ENCODE results near the gene RNF40.
A peak's percentile ranks its signal among the peaks of the same experiment; 100 is the strongest.

Gene RNF40

GRCh38 chr16:30761928-30762902 is at the start of gene RNF40, which contains the start of gene CFAP119:
RNF40 (plus strand) TSS chr16:30762322; CDS start chr16:30762546, 224 bp downstream.
CFAP119 (minus strand) TSS chr16:30762062; CDS start chr16:30761748, 314 bp downstream.
- DNase-seq (ENCODE audit: low read depth, low spot score), result peak; percentile 90
- no peaks in the 10 kb centered on the region for H3K27me3 ChIP-seq (ENCODE audit: control insufficient read depth, insufficient read depth, low read length)
- peaks cover 30% of the 10 kb centered on the region for H3K36me3 ChIP-seq (ENCODE audit: control insufficient read depth, insufficient read depth, low read length)
- peaks cover 2% of the 10 kb centered on the region; the same call in 1 of the 2 replicates for H3K4me1 ChIP-seq (ENCODE audit: control insufficient read depth, insufficient read depth, low read length)
- peak within 1 kb of the TSS; percentile 98 for H3K4me3 ChIP-seq (ENCODE audit: low read length)
- H3K27ac ChIP-seq (ENCODE audit: low read length), result no peak within 1 kb of the TSS
- H3K9me3 ChIP-seq (ENCODE audit: control insufficient read depth, insufficient read depth, low read length), result no peaks in the 10 kb centered on the region
- WGBS (ENCODE audit: insufficient coverage, insufficient read length), result no CpG with 5 or more reads among the region's 60 CpGs

GRCh38 chr16:30715750-30716445 is 46.2 kb upstream of the RNF40 start:
- Histone ChIP-seq H3K9me3 (ENCODE audit: control insufficient read depth, insufficient read depth, low read length) (no peaks in the 10 kb centered on the region), H3K27ac (ENCODE audit: low read length) (no peak overlapping the region), H3K36me3 (ENCODE audit: control insufficient read depth, insufficient read depth, low read length) (peaks cover 54% of the 10 kb centered on the region), H3K4me3 (ENCODE audit: low read length) (no peak overlapping the region), H3K27me3 (ENCODE audit: control insufficient read depth, insufficient read depth, low read length) (no peaks in the 10 kb centered on the region), H3K4me1 (ENCODE audit: control insufficient read depth, insufficient read depth, low read length) (no peaks in the 10 kb centered on the region)
- no peak for DNase-seq (ENCODE audit: low read depth, low spot score)
- no CpG with 5 or more reads among the region's 17 CpGs for WGBS (ENCODE audit: insufficient coverage, insufficient read length)

- H3K4me3 ChIP-seq (ENCODE audit: low read length), result no peak overlapping the region
Measured at GRCh38 chr16:30720086-30720485, 42.0 kb upstream of the RNF40 start.

GRCh38 chr16:30720694-30721093 is 41.4 kb upstream of the RNF40 start:
- no CpG with 5 or more reads among the region's 9 CpGs for WGBS (ENCODE audit: insufficient coverage, insufficient read length)
- H3K27me3 ChIP-seq (ENCODE audit: control insufficient read depth, insufficient read depth, low read length), result no peaks in the 10 kb centered on the region
- DNase-seq (ENCODE audit: low read depth, low spot score), result no peak
- no peaks in the 10 kb centered on the region for H3K9me3 ChIP-seq (ENCODE audit: control insufficient read depth, insufficient read depth, low read length)
- H3K36me3 ChIP-seq (ENCODE audit: control insufficient read depth, insufficient read depth, low read length), result peaks cover 63% of the 10 kb centered on the region
- H3K4me1 ChIP-seq (ENCODE audit: control insufficient read depth, insufficient read depth, low read length), result no peaks in the 10 kb centered on the region; the same call in 1 of the 2 replicates
- H3K27ac ChIP-seq (ENCODE audit: low read length), result no peak overlapping the region
- no peak overlapping the region for H3K4me3 ChIP-seq (ENCODE audit: low read length)

More at GRCh38 chr16:30720086-30720485, 42.0 kb upstream of the RNF40 start:
- H3K27ac ChIP-seq (ENCODE audit: low read length), result no peak overlapping the region
- H3K9me3 ChIP-seq (ENCODE audit: control insufficient read depth, insufficient read depth, low read length), result no peaks in the 10 kb centered on the region
- H3K36me3 ChIP-seq (ENCODE audit: control insufficient read depth, insufficient read depth, low read length), result peaks cover 60% of the 10 kb centered on the region
- no peak for DNase-seq (ENCODE audit: low read depth, low spot score)
- no peaks in the 10 kb centered on the region; the same call in 1 of the 2 replicates for H3K4me1 ChIP-seq (ENCODE audit: control insufficient read depth, insufficient read depth, low read length)
- H3K27me3 ChIP-seq (ENCODE audit: control insufficient read depth, insufficient read depth, low read length), result no peaks in the 10 kb centered on the region
- WGBS (ENCODE audit: insufficient coverage, insufficient read length), result no CpG with 5 or more reads among the region's 11 CpGs

GRCh38 chr16:30721167-30721566 is 41.0 kb upstream of the RNF40 start:
- Histone ChIP-seq H3K36me3 (ENCODE audit: control insufficient read depth, insufficient read depth, low read length) (peaks cover 58% of the 10 kb centered on the region), H3K4me1 (ENCODE audit: control insufficient read depth, insufficient read depth, low read length) (no peaks in the 10 kb centered on the region; the same call in 1 of the 2 replicates), H3K27ac (ENCODE audit: low read length) (no peak overlapping the region), H3K27me3 (ENCODE audit: control insufficient read depth, insufficient read depth, low read length) (no peaks in the 10 kb centered on the region), H3K9me3 (ENCODE audit: control insufficient read depth, insufficient read depth, low read length) (no peaks in the 10 kb centered on the region), H3K4me3 (ENCODE audit: low read length) (no peak overlapping the region)
- no peak for DNase-seq (ENCODE audit: low read depth, low spot score)
- whole genome bisulfite sequencing (ENCODE audit: insufficient coverage, insufficient read length), result no CpG with 5 or more reads among the region's 8 CpGs

- Histone ChIP-seq H3K4me3 (ENCODE audit: low read length) (no peak overlapping the region), H3K4me1 (ENCODE audit: control insufficient read depth, insufficient read depth, low read length) (no peaks in the 10 kb centered on the region; the same call in 1 of the 2 replicates), H3K27me3 (ENCODE audit: control insufficient read depth, insufficient read depth, low read length) (no peaks in the 10 kb centered on the region), H3K36me3 (ENCODE audit: control insufficient read depth, insufficient read depth, low read length) (peaks cover 55% of the 10 kb centered on the region), H3K27ac (ENCODE audit: low read length) (no peak overlapping the region), H3K9me3 (ENCODE audit: control insufficient read depth, insufficient read depth, low read length) (no peaks in the 10 kb centered on the region)
- DNase-seq (ENCODE audit: low read depth, low spot score), result no peak
- WGBS (ENCODE audit: insufficient coverage, insufficient read length), result no CpG with 5 or more reads among the region's 1 CpG
Measured at GRCh38 chr16:30721606-30722005, 40.5 kb upstream of the RNF40 start.

- H3K9me3 ChIP-seq (ENCODE audit: control insufficient read depth, insufficient read depth, low read length), result no peaks in the 10 kb centered on the region
- DNase-seq (ENCODE audit: low read depth, low spot score), result no peak
- WGBS (ENCODE audit: insufficient coverage, insufficient read length), result no CpG with 5 or more reads among the region's 6 CpGs
- no peaks in the 10 kb centered on the region; the same call in 1 of the 2 replicates for H3K4me1 ChIP-seq (ENCODE audit: control insufficient read depth, insufficient read depth, low read length)
- H3K4me3 ChIP-seq (ENCODE audit: low read length), result no peak overlapping the region
- no peaks in the 10 kb centered on the region for H3K27me3 ChIP-seq (ENCODE audit: control insufficient read depth, insufficient read depth, low read length)
- peaks cover 53% of the 10 kb centered on the region for H3K36me3 ChIP-seq (ENCODE audit: control insufficient read depth, insufficient read depth, low read length)
- no peak overlapping the region for H3K27ac ChIP-seq (ENCODE audit: low read length)
Measured at GRCh38 chr16:30722443-30722842, 39.7 kb upstream of the RNF40 start.

GRCh38 chr16:30722916-30723315 is 39.2 kb upstream of the RNF40 start:
- no peak for DNase-seq (ENCODE audit: low read depth, low spot score)
- no peaks in the 10 kb centered on the region; the same call in 1 of the 2 replicates for H3K4me1 ChIP-seq (ENCODE audit: control insufficient read depth, insufficient read depth, low read length)
- H3K27me3 ChIP-seq (ENCODE audit: control insufficient read depth, insufficient read depth, low read length), result no peaks in the 10 kb centered on the region
- H3K36me3 ChIP-seq (ENCODE audit: control insufficient read depth, insufficient read depth, low read length), result peaks cover 53% of the 10 kb centered on the region
- H3K4me3 ChIP-seq (ENCODE audit: low read length), result no peak overlapping the region
- H3K9me3 ChIP-seq (ENCODE audit: control insufficient read depth, insufficient read depth, low read length), result no peaks in the 10 kb centered on the region
- no peak overlapping the region for H3K27ac ChIP-seq (ENCODE audit: low read length)
- no CpG with 5 or more reads among the region's 10 CpGs for WGBS (ENCODE audit: insufficient coverage, insufficient read length)

GRCh38 chr16:30723725-30724355 is 38.3 kb upstream of the RNF40 start:
- H3K9me3 ChIP-seq (ENCODE audit: control insufficient read depth, insufficient read depth, low read length), result no peaks in the 10 kb centered on the region
- H3K4me3 ChIP-seq (ENCODE audit: low read length), result no peak overlapping the region
- H3K27me3 ChIP-seq (ENCODE audit: control insufficient read depth, insufficient read depth, low read length), result no peaks in the 10 kb centered on the region
- no peak overlapping the region for H3K27ac ChIP-seq (ENCODE audit: low read length)
- no peak for DNase-seq (ENCODE audit: low read depth, low spot score)
- no CpG with 5 or more reads among the region's 12 CpGs for WGBS (ENCODE audit: insufficient coverage, insufficient read length)
- H3K36me3 ChIP-seq (ENCODE audit: control insufficient read depth, insufficient read depth, low read length), result peaks cover 53% of the 10 kb centered on the region
- H3K4me1 ChIP-seq (ENCODE audit: control insufficient read depth, insufficient read depth, low read length), result peaks cover 1% of the 10 kb centered on the region; the same call in 1 of the 2 replicates
